Testis (tissue), 3 donors: ENCODE measurements around the gene AXIN1. TPM values are rescaled to one million over a fixed set of nuclear protein-coding genes. Genes with fewer than 3 reads are reported as not detected.

Experiments used
- DNase-seq: peaks from one replicate; pipeline ENCODE4 v3.0.0-alpha.2; 2019
- H3K27ac ChIP-seq, 2 donors: fragments of 200-600 bp; sonication (generic); one replicate each; pipeline ENCODE4 v1.5.1; 2019
- H3K27me3 ChIP-seq: fragments of 200-600 bp; sonication (generic); one replicate; pipeline ENCODE4 v1.5.1; 2019
- H3K36me3 ChIP-seq: fragments of 200-600 bp; sonication (generic); one replicate; pipeline ENCODE4 v1.5.1; 2017; ENCODE audit warnings: low read depth; ENCODE audit errors: missing control alignments
- H3K4me1 ChIP-seq: fragments of 200-600 bp; sonication (generic); one replicate; pipeline ENCODE4 v1.5.1; 2019
- H3K4me3 ChIP-seq, 2 donors: fragments of 200-600 bp; sonication (generic); one replicate each; pipeline ENCODE4 v1.5.1; 2017 to 2019
- H3K9me3 ChIP-seq: fragments of 200-600 bp; sonication (generic); one replicate; pipeline ENCODE4 v1.5.1; 2017
- CTCF ChIP-seq, 3 experiments: fragments of 450-650 bp in 2 of 3; fragments of 200-600 bp in 1 of 3; sonication (generic) in 1 of 3; IDR thresholded peaks; one replicate each; pipeline ENCODE4 v1.5.1; 2016 to 2019; ENCODE audit warnings: antibody characterized with exemption in 3 of 3, mild to moderate bottlenecking in 2 of 3, moderate library complexity in 1 of 3
- POLR2A ChIP-seq: fragments of 450-650 bp; IDR thresholded peaks from one replicate; pipeline ENCODE4 v1.6.1; 2017; ENCODE audit warnings: antibody characterized with exemption, mild to moderate bottlenecking, moderate library complexity
- WGBS, 2 donors: methylation state at CpG; one replicate each; pipeline ENCODE4 v1.1.5; 2018; 5-methylcytosine and 5-hydroxymethylcytosine counted together
- intact Hi-C: fragments of 100-400 bp; cut with DNase I; formaldehyde crosslinking; loops from one replicate; pipeline ENCODE4 v1.15.1; 2023; ENCODE audit warnings: low total_unique reads
- polyA plus RNA-seq: library from polyadenylated mRNA; stranded (reverse); fragments of 350-450 nt; fragmentation: Illumina TruSeq; extraction: RNeasy Lipid Tissue Mini Kit (QIAGEN cat#74804); gene quantifications from one replicate; pipeline ENCODE4 v1.2.3, GENCODE V29; 2014; ENCODE audit warnings: low read depth, low replicate concordance; ENCODE audit not compliant: insufficient read depth
- total RNA-seq, 2 donors: library from RNA; depleted of rRNA; stranded (reverse); fragments of >200 nt; gene quantifications; one replicate each; pipeline ENCODE4 v1.2.3, GENCODE V29; 2016

AXIN1 gene
- total and polyA plus RNA-seq, 3 donors from 2014 or later = 19.4 to 32.0 (median 30.6) TPM

GRCh38 chr16:386641-387156 lies 34.2 kb upstream of the AXIN1 start:
- WGBS, 2 donors = 49 to 71% methylated on average over 19 of the region's 19 CpGs
- H3K27ac ChIP-seq = peak overlapping the region; percentile 48 to 55
- intact Hi-C loops = no loop called here

GRCh38 chr16:383326-384051 lies 31.0 kb upstream of the AXIN1 start:
- no peak for TF ChIP-seq CTCF (IDR thresholded peaks at IDR 0.05)
- no peak for TF ChIP-seq POLR2A
- H3K36me3 ChIP-seq = no peaks in the 10 kb centered on the region
- H3K4me3 ChIP-seq = peak overlapping the region; percentile 71 to 85
- H3K4me1 ChIP-seq = peaks cover 51% of the 10 kb centered on the region
- peak overlapping the region; percentile 50 to 74 for H3K27ac ChIP-seq
- 25 to 43% methylated on average over 31 to 33 of the region's 33 CpGs for WGBS, 2 donors
- H3K27me3 ChIP-seq = no peaks in the 10 kb centered on the region
- intact Hi-C loops = no loop called here
- H3K9me3 ChIP-seq = no peaks in the 10 kb centered on the region
- no peak for DNase-seq

More at GRCh38 chr16:386641-387156, 34.2 kb upstream of the AXIN1 start:
- Histone ChIP-seq H3K27me3 (no peaks in the 10 kb centered on the region), H3K4me3 (no peak overlapping the region), H3K4me1 (peaks cover 41% of the 10 kb centered on the region), H3K9me3 (no peaks in the 10 kb centered on the region), H3K36me3 (no peaks in the 10 kb centered on the region)
- TF ChIP-seq POLR2A (no peak), CTCF (IDR thresholded peaks at IDR 0.05) (no peak)
- DNase-seq = peak; percentile 79

- Histone ChIP-seq H3K4me3 (peak within 1 kb of the TSS; percentile 71 to 85), H3K27me3 (no peaks in the 10 kb centered on the region), H3K4me1 (peaks cover 41% of the 10 kb centered on the region), H3K9me3 (no peaks in the 10 kb centered on the region), H3K27ac (peak within 1 kb of the TSS; percentile 74 to 82), H3K36me3 (no peaks in the 10 kb centered on the region)
- TF ChIP-seq CTCF (IDR thresholded peaks at IDR 0.05) (no peak), POLR2A (no peak)
- peak; percentile 67 for DNase-seq
- intact Hi-C loops = no loop called here
- 1% methylated on average over 11 to 82 of the region's 123 CpGs for WGBS, 2 donors
Observed at GRCh38 chr16:381789-382717, 29.5 kb upstream of the AXIN1 start, which contains the start of gene PGAP6. Gene PGAP6, minus strand, starts transcription at chr16:381978. Its CDS starts 157 bp downstream, at chr16:381821.

- Histone ChIP-seq H3K27ac (peak overlapping the region; percentile 59 to 68), H3K27me3 (no peaks in the 10 kb centered on the region), H3K4me3 (peak overlapping the region; percentile 71 to 83), H3K4me1 (peaks cover 35% of the 10 kb centered on the region), H3K36me3 (no peaks in the 10 kb centered on the region), H3K9me3 (no peaks in the 10 kb centered on the region)
- intact Hi-C loops = no loop called here
- WGBS, 2 donors = 1 to 2% methylated on average over 18 to 28 of the region's 73 CpGs
- TF ChIP-seq CTCF (IDR thresholded peaks at IDR 0.05) (no peak), POLR2A (no peak)
- no peak for DNase-seq
Observed at GRCh38 chr16:381012-381788, 28.7 kb upstream of the AXIN1 start.
